ENCODE measurements around the gene TMEM18.
"Not testable (repeated sequence)": the region's sequence is repeated elsewhere in the genome, so short reads cannot be mapped to it uniquely, and the experiment has no call there.

Gene TMEM18

GRCh38 chr2:708667-709066, 31.5 kb upstream of the TMEM18 start:
- Histone ChIP-seq H3K9me3 (ENCODE audit: control insufficient read depth, low read length) (no peaks in the 10 kb centered on the region), H3K4me3 (ENCODE audit: low read depth, low read length) (no peak overlapping the region), H3K4me2 (ENCODE audit: low read length) (no peak overlapping the region), H3K27me3 (ENCODE audit: control insufficient read depth, insufficient read depth, low read length) (no peaks in the 10 kb centered on the region), H3K79me2 (no peaks in the 10 kb centered on the region), H3K4me1 (no peaks in the 10 kb centered on the region), H3K36me3 (ENCODE audit: control insufficient read depth, insufficient read depth, low read length) (no peaks in the 10 kb centered on the region), H3K9ac (no peak overlapping the region), H2AFZ (no peak overlapping the region), H3K27ac (no peak overlapping the region)
- TF ChIP-seq CTCF (IDR thresholded peaks at IDR 0.05): no peak

- Histone ChIP-seq H3K27ac (no peak overlapping the region), H2AFZ (no peak overlapping the region), H3K4me2 (ENCODE audit: low read length) (no peak overlapping the region), H3K79me2 (no peaks in the 10 kb centered on the region), H3K27me3 (ENCODE audit: control insufficient read depth, insufficient read depth, low read length) (no peaks in the 10 kb centered on the region), H3K9ac (no peak overlapping the region), H3K9me3 (ENCODE audit: control insufficient read depth, low read length) (no peaks in the 10 kb centered on the region), H3K4me1 (no peaks in the 10 kb centered on the region), H3K4me3 (ENCODE audit: low read depth, low read length) (no peak overlapping the region), H3K36me3 (ENCODE audit: control insufficient read depth, insufficient read depth, low read length) (no peaks in the 10 kb centered on the region)
- TF ChIP-seq CTCF (IDR thresholded peaks at IDR 0.05): no peak
Observed at GRCh38 chr2:705971-706511, 28.8 kb upstream of the TMEM18 start.

GRCh38 chr2:702765-703164, 25.6 kb upstream of the TMEM18 start:
- H3K4me3 ChIP-seq (ENCODE audit: low read depth, low read length); H3K4me1 ChIP-seq; H3K9ac ChIP-seq; H2AFZ ChIP-seq; H3K4me2 ChIP-seq (ENCODE audit: low read length); H3K27me3 ChIP-seq (ENCODE audit: control insufficient read depth, insufficient read depth, low read length); H3K9me3 ChIP-seq (ENCODE audit: control insufficient read depth, low read length); H3K27ac ChIP-seq; H3K36me3 ChIP-seq (ENCODE audit: control insufficient read depth, insufficient read depth, low read length); H3K79me2 ChIP-seq: not testable (repeated sequence)

- Histone ChIP-seq H3K9ac (no peak overlapping the region), H2AFZ (no peak overlapping the region), H3K4me2 (ENCODE audit: low read length) (no peak overlapping the region), H3K27ac (no peak overlapping the region), H3K27me3 (ENCODE audit: control insufficient read depth, insufficient read depth, low read length) (no peaks in the 10 kb centered on the region), H3K4me3 (ENCODE audit: low read depth, low read length) (no peak overlapping the region), H3K4me1 (peaks cover 6% of the 10 kb centered on the region), H3K79me2 (no peaks in the 10 kb centered on the region), H3K36me3 (ENCODE audit: control insufficient read depth, insufficient read depth, low read length) (no peaks in the 10 kb centered on the region), H3K9me3 (ENCODE audit: control insufficient read depth, low read length) (no peaks in the 10 kb centered on the region)
- TF ChIP-seq CTCF (IDR thresholded peaks at IDR 0.05): no peak
Observed at GRCh38 chr2:696999-697627, 19.9 kb upstream of the TMEM18 start.

- no peaks in the 10 kb centered on the region for H3K27me3 ChIP-seq (ENCODE audit: control insufficient read depth, insufficient read depth, low read length)
- no peak overlapping the region for H3K27ac ChIP-seq
- no peak for TF ChIP-seq CTCF (IDR thresholded peaks at IDR 0.05)
Observed at GRCh38 chr2:696463-696862, 19.3 kb upstream of the TMEM18 start.

More at GRCh38 chr2:696463-696862, 19.3 kb upstream of the TMEM18 start:
- no peaks in the 10 kb centered on the region for H3K79me2 ChIP-seq
- H2AFZ ChIP-seq: no peak overlapping the region
- no peak overlapping the region for H3K4me2 ChIP-seq (ENCODE audit: low read length)
- no peaks in the 10 kb centered on the region for H3K36me3 ChIP-seq (ENCODE audit: control insufficient read depth, insufficient read depth, low read length)
- peaks cover 6% of the 10 kb centered on the region for H3K4me1 ChIP-seq
- no peak overlapping the region for H3K9ac ChIP-seq
- no peaks in the 10 kb centered on the region for H3K9me3 ChIP-seq (ENCODE audit: control insufficient read depth, low read length)
- H3K4me3 ChIP-seq (ENCODE audit: low read depth, low read length): no peak overlapping the region

Data from parathyroid adenoma (tissue), 2 donors.